Measurements from ENCODE around the gene TMEM140. TPM values are rescaled to one million over a fixed set of nuclear protein-coding genes. Genes with fewer than 3 reads are reported as not detected.

The TMEM140 gene
- 1.6 and 4.4 TPM in 2 replicates for total RNA-seq (2014; rRNA removed; shearing (Covaris generic))
- 6.1 and 6.5 TPM in 2 replicates for polyA plus RNA-seq (2016; fragmentation: Nextera tagmentation; extraction: Ambion mirVana)

DNA sequence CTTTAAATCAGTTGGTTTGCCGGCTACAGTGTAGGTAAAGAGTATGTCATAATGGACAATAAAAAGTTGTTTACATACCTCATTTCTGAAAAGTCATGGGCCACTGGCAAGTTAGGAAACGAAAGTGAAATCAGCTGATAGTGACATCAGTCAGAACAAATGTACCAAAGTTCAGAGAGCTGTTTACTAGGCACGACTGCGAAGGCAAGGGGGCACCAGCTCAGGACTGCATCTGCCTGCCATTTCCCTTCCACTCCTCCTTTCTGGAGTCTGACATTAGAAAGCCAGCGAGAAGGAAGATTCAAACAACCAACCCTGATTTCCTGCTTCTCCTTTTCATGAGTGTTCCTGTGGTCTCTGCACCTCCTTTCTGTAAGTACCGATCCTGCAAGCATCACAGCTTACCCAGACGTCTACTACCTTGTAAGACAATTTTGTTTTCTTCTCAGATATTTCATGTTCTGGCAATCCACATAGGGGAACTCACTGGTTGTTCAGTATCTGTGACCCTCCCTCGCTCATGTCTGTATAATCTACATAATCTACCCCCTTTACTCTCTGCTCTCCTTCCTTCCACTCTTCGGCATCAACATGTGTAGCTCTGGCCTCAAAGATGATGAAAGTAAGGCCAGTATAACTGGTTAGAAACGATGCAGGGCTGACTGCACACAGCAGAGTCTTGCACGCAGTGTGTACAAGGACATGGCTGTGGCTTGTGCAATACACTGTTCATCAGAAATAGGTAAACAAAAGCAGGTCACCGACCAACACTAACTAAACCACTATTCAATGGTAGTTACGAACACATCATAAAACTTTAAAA, at the start of gene TMEM140:
Gene TMEM140, plus strand, starts transcription at position 174 of the 823 bp plus-strand sequence. CDS start 16,370 bp downstream, outside the sequence.
- Histone ChIP-seq H3K4me1 (ENCODE audit: insufficient read depth) (0 out of 2 replicates have a peak, but pooled peaks cover 4% of the 10 kb centered on the region), H2AFZ (peak within 1 kb of the TSS; percentile 89), H3K27ac (peak within 1 kb of the TSS; percentile 53), H3K9me2 (ENCODE audit: insufficient read depth) (no peaks in the 10 kb centered on the region), H3K27me3 (replicated peaks; ENCODE audit: insufficient read depth) (no peaks in the 10 kb centered on the region), H3K79me2 (ENCODE audit: insufficient read depth) (no peaks in the 10 kb centered on the region), H3K4me3 (peak within 1 kb of the TSS; percentile 62), H4K20me1 (ENCODE audit: insufficient read depth) (no peaks in the 10 kb centered on the region), H3K9me3 (ENCODE audit: low read depth) (no peaks in the 10 kb centered on the region), H3K4me2 (ENCODE audit: unreplicated experiment) (peak within 1 kb of the TSS; percentile 86), H3F3A (ENCODE audit: insufficient read depth) (no peaks in the 10 kb centered on the region), H3K36me3 (ENCODE audit: low read depth) (no peaks in the 10 kb centered on the region), H3K9ac (peak within 1 kb of the TSS; percentile 74)
- 51 to 54% methylated on average over 13 of the region's 13 CpGs for WGBS, 2 experiments (ENCODE audit: low coverage in 1 of 2, low lambda C conversion rate in 2 of 2, missing lambda C conversion rate in 2 of 2)
- in situ Hi-C loops (cut with MboI), result no loop called here
- DNase-seq, result peak; percentile 70
- TF ChIP-seq EZH2phosphoT487 (IDR thresholded peaks at IDR 0.05; ENCODE audit: insufficient read depth, low read depth) (no peak), EZH2 (IDR thresholded peaks at IDR 0.05; ENCODE audit: insufficient read depth, poor library complexity, severe bottlenecking) (no peak)

DNA sequence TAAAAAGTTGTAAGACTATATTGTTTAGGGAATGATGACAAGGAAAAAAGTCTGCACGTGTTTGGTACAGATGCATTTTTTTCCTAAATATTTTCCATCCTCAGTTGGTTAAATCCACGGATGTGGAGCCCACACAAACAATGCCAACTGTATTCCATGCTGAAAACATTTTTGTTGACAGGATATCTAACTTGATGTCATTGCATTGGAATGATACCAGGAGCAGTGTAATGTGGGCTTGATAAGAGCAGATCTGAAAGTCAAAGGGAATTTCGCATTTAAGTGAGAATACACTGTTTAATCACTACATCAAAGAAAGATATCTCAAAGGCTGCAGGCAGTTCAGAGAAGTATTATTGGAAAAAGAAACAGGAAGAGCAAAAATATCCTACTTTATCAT, 49.5 kb upstream of the TMEM140 start:
- Histone ChIP-seq H3K27ac (no peak overlapping the region), H2AFZ (no peak overlapping the region), H3K36me3 (ENCODE audit: low read depth) (no peaks in the 10 kb centered on the region), H3K9me3 (ENCODE audit: low read depth) (no peaks in the 10 kb centered on the region), H3K4me2 (ENCODE audit: unreplicated experiment) (no peak overlapping the region), H3K4me3 (no peak overlapping the region), H3K27me3 (replicated peaks; ENCODE audit: insufficient read depth) (no peaks in the 10 kb centered on the region), H3K9me2 (ENCODE audit: insufficient read depth) (no peaks in the 10 kb centered on the region), H3F3A (ENCODE audit: insufficient read depth) (no peaks in the 10 kb centered on the region), H3K79me2 (ENCODE audit: insufficient read depth) (no peaks in the 10 kb centered on the region), H3K9ac (no peak overlapping the region), H4K20me1 (ENCODE audit: insufficient read depth) (no peaks in the 10 kb centered on the region), H3K4me1 (ENCODE audit: insufficient read depth) (no peaks in the 10 kb centered on the region)
- 24 to 29% methylated on average over 3 of the region's 3 CpGs for WGBS, 2 experiments (ENCODE audit: low coverage in 1 of 2, low lambda C conversion rate in 2 of 2, missing lambda C conversion rate in 2 of 2)
- no peak for DNase-seq
- TF ChIP-seq EZH2phosphoT487 (IDR thresholded peaks at IDR 0.05; ENCODE audit: insufficient read depth, low read depth) (no peak), EZH2 (IDR thresholded peaks at IDR 0.05; ENCODE audit: insufficient read depth, poor library complexity, severe bottlenecking) (no peak)
- in situ Hi-C loops (cut with MboI), result no loop called here

GRCh38 chr7:135100856-135101255, 47.0 kb upstream of the TMEM140 start:
- H3K9ac ChIP-seq, result no peak overlapping the region
- no peaks in the 10 kb centered on the region for H3K9me2 ChIP-seq (ENCODE audit: insufficient read depth)
- no peak overlapping the region for H2AFZ ChIP-seq
- no peaks in the 10 kb centered on the region for H3K79me2 ChIP-seq (ENCODE audit: insufficient read depth)
- in situ Hi-C loops (cut with MboI), result no loop called here
- H3K4me2 ChIP-seq (ENCODE audit: unreplicated experiment), result no peak overlapping the region
- no peaks in the 10 kb centered on the region for H3K36me3 ChIP-seq (ENCODE audit: low read depth)
- TF ChIP-seq EZH2phosphoT487 (IDR thresholded peaks at IDR 0.05; ENCODE audit: insufficient read depth, low read depth), result no peak
- no peaks in the 10 kb centered on the region for H4K20me1 ChIP-seq (ENCODE audit: insufficient read depth)
- H3K27ac ChIP-seq, result no peak overlapping the region
- H3K4me1 ChIP-seq (ENCODE audit: insufficient read depth), result no peaks in the 10 kb centered on the region
- H3K27me3 ChIP-seq (replicated peaks; ENCODE audit: insufficient read depth), result no peaks in the 10 kb centered on the region
- no peaks in the 10 kb centered on the region for H3F3A ChIP-seq (ENCODE audit: insufficient read depth)
- H3K4me3 ChIP-seq, result no peak overlapping the region
- peak; percentile 4 for DNase-seq
- H3K9me3 ChIP-seq (ENCODE audit: low read depth), result no peaks in the 10 kb centered on the region

DNA sequence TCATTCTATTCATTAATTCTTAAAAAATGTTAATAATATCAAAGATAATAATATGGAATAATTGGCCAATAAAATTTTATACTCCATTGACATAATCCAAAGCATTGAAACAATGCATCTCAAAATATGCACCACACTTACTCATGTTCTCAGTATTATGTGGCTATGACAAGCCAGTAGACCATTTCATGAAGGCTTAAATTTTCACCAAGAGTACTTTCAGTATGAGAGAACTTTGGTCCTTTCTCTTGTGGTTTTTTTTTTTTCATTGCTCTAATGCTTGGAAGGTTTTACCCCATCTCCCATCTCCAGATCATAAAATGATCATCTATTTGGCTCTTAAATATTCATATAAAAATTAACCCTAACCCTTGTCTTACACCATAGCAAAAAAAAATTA, 45.5 kb upstream of the TMEM140 start:
- Histone ChIP-seq H3K9me3 (ENCODE audit: low read depth) (no peaks in the 10 kb centered on the region), H3K9ac (no peak overlapping the region), H3K27ac (no peak overlapping the region), H4K20me1 (ENCODE audit: insufficient read depth) (no peaks in the 10 kb centered on the region), H3K4me2 (ENCODE audit: unreplicated experiment) (no peak overlapping the region), H3K36me3 (ENCODE audit: low read depth) (no peaks in the 10 kb centered on the region), H3K79me2 (ENCODE audit: insufficient read depth) (no peaks in the 10 kb centered on the region), H3F3A (ENCODE audit: insufficient read depth) (no peaks in the 10 kb centered on the region), H3K27me3 (replicated peaks; ENCODE audit: insufficient read depth) (no peaks in the 10 kb centered on the region), H2AFZ (no peak overlapping the region), H3K4me3 (no peak overlapping the region), H3K4me1 (ENCODE audit: insufficient read depth) (no peaks in the 10 kb centered on the region), H3K9me2 (ENCODE audit: insufficient read depth) (no peaks in the 10 kb centered on the region)
- no peak for DNase-seq
- in situ Hi-C loops (cut with MboI), result no loop called here
- TF ChIP-seq EZH2phosphoT487 (IDR thresholded peaks at IDR 0.05; ENCODE audit: insufficient read depth, low read depth) (no peak), EZH2 (IDR thresholded peaks at IDR 0.05; ENCODE audit: insufficient read depth, poor library complexity, severe bottlenecking) (no peak)

Measured in GM23248 (cell line).